Activated gamma-delta T cell treated with anti-CD3 and anti-CD28 coated beads, Interleukin-2, amount 50 U/mL, for 16 hours (primary cell): Measurements from ENCODE around the gene CFAP410.
"Not testable (repeated sequence)": the region's sequence is repeated elsewhere in the genome, so short reads cannot be mapped to it uniquely, and the experiment has no call there.

Source experiments
- DNase-seq: peaks from one replicate; pipeline ENCODE4 v3.0.0-alpha.2; 2020; ENCODE audit warnings: low read depth

CFAP410 gene

GRCh38 chr21:44316277-44316900 is 22.8 kb downstream of the CFAP410 start:
- DNase-seq: no peak

- no peak for DNase-seq
Measured at GRCh38 chr21:44315691-44316203, 23.4 kb downstream of the CFAP410 start.

GRCh38 chr21:44314561-44314960 is 24.6 kb downstream of the CFAP410 start:
- DNase-seq: no peak

- DNase-seq: no peak
Measured at GRCh38 chr21:44314128-44314527, 25.1 kb downstream of the CFAP410 start.

GRCh38 chr21:44313451-44313850 is 25.7 kb downstream of the CFAP410 start:
- no peak for DNase-seq

- no peak for DNase-seq
Measured at GRCh38 chr21:44312716-44313115, 26.5 kb downstream of the CFAP410 start.

- DNase-seq: no peak
Measured at GRCh38 chr21:44312089-44312488, 27.1 kb downstream of the CFAP410 start.

- DNase-seq: no peak
Measured at GRCh38 chr21:44310628-44311507, 28.3 kb downstream of the CFAP410 start.

GRCh38 chr21:44306936-44307704 is 32.1 kb downstream of the CFAP410 start:
- DNase-seq: no peak

- no peak for DNase-seq
Measured at GRCh38 chr21:44305691-44306090, 33.5 kb downstream of the CFAP410 start.

- peak; percentile 29 for DNase-seq
Measured at GRCh38 chr21:44304877-44305293, 34.3 kb downstream of the CFAP410 start.

- no peak for DNase-seq
Measured at GRCh38 chr21:44304011-44304616, 35.1 kb downstream of the CFAP410 start.

GRCh38 chr21:44303490-44303981 is 35.7 kb downstream of the CFAP410 start:
- DNase-seq: no peak

- DNase-seq: not testable (repeated sequence)
Measured at GRCh38 chr21:44302573-44303401, 36.4 kb downstream of the CFAP410 start.

- no peak for DNase-seq
Measured at GRCh38 chr21:44301961-44302406, 37.2 kb downstream of the CFAP410 start.

- DNase-seq: no peak
Measured at GRCh38 chr21:44301141-44301540, 38.0 kb downstream of the CFAP410 start.

GRCh38 chr21:44300262-44300959 is 38.8 kb downstream of the CFAP410 start:
- DNase-seq: peak; percentile 20

GRCh38 chr21:44299458-44300261 is 39.5 kb downstream of the CFAP410 start, which contains the start of gene PFKL:
PFKL (plus strand) TSS chr21:44300053; CDS start chr21:44300106, 53 bp downstream.
- peak; percentile 20 for DNase-seq

GRCh38 chr21:44299085-44299457 is 40.1 kb downstream of the CFAP410 start:
- DNase-seq: no peak
